ENCODE measurements around the gene SPIN4. TPM values are rescaled to one million over a fixed set of nuclear protein-coding genes. Genes with fewer than 3 reads are reported as not detected.

The SPIN4 gene
- total and polyA plus RNA-seq, 4 experiments from 2014 or later, result 0.52 to 4.2 (median 2.3) TPM

DNA sequence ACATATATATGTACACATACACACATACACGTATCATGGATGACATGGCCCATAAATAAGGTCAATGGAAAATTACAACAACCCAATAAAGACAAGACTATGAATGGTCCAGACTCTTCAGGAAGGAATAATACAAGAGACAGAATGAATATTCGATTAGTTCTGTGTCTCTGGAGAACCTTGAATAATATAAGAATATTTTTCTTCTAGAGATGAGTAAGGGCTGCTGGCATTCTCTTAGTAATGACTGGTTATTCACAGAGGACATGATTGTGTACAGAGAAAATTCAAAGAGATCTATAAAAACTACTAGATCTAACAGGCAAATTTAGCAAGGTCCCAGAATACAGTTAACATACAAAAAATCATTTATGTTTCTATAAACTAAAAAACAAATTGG lies 23.3 kb downstream of the SPIN4 start:
- H3K27ac Mint-ChIP-seq, result no peak overlapping the region
- no peak overlapping the region for H3K27ac ChIP-seq (ENCODE audit: low read depth, low read length)
- DNase-seq, result no peak
- H3K4me1 ChIP-seq (ENCODE audit: insufficient read depth, low read length), result no peaks in the 10 kb centered on the region
- H3K27me3 ChIP-seq (ENCODE audit: insufficient read depth, low read length), result no peaks in the 10 kb centered on the region
- no peaks in the 10 kb centered on the region for H3K27me3 Mint-ChIP-seq
- intact Hi-C loops (cut with micrococcal nuclease), result no loop called here
- H3K9me3 Mint-ChIP-seq, result peaks cover 0 to 1% (median 0%) of the 10 kb centered on the region in 8 donors
- no peak overlapping the region for H3K4me3 Mint-ChIP-seq
- ChIA-PET CTCF (ENCODE audit: partially characterized antibody) (no interaction called here), POLR2A (ENCODE audit: partially characterized antibody) (no interaction called here)
- no peaks in the 10 kb centered on the region for H3K9me3 ChIP-seq (ENCODE audit: control insufficient read depth in 1 of 2, low read length in 2 of 2)
- H3K36me3 Mint-ChIP-seq, result peaks cover 3 to 4% of the 10 kb centered on the region in 2 donors
- no peak overlapping the region for H3K4me3 ChIP-seq (ENCODE audit: low read length in 2 of 2)
- H3K4me1 Mint-ChIP-seq, result peaks cover 0 to 3% (median 1%) of the 10 kb centered on the region in 4 donors
- no peaks in the 10 kb centered on the region for H3K36me3 ChIP-seq (ENCODE audit: insufficient read depth, low read length)

DNA sequence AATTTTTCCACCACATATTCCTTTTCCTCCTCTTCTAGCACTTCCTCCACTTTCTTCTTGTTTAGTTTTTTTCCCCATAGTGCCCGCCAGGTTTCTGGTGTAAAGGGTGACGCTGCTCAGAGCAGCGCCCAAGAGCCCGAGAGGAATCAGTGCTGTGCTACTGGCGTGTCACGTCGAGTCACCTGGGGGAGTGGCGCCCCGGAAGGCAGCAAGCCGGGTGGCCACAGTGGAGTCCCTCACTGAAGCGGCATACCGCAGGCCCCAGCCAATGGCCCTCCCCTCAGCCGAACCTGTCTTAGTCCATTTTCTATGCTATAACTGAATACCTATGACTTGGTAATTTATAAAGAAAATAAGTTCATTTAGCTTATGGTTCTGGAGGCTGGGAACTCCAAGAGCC lies 51.5 kb downstream of the SPIN4 start:
- Mint-ChIP-seq H3K9me3 (peaks cover 0 to 26% (median 16%) of the 10 kb centered on the region in 8 donors), H3K27ac (no peak overlapping the region), H3K36me3 (peaks cover 0 to 1% of the 10 kb centered on the region in 2 donors), H3K4me1 (no peaks in the 10 kb centered on the region), H3K27me3 (no peaks in the 10 kb centered on the region), H3K4me3 (no peak overlapping the region)
- POLR2A ChIA-PET (ENCODE audit: partially characterized antibody), result no interaction called here
- no peak overlapping the region for H3K4me3 ChIP-seq (ENCODE audit: low read length in 2 of 2)
- DNase-seq, result no peak
- no peaks in the 10 kb centered on the region for H3K4me1 ChIP-seq (ENCODE audit: insufficient read depth, low read length)
- H3K27me3 ChIP-seq (ENCODE audit: insufficient read depth, low read length), result no peaks in the 10 kb centered on the region
- CTCF ChIA-PET (ENCODE audit: partially characterized antibody), result no interaction called here
- no peak overlapping the region for H3K27ac ChIP-seq (ENCODE audit: low read depth, low read length)
- H3K36me3 ChIP-seq (ENCODE audit: insufficient read depth, low read length), result no peaks in the 10 kb centered on the region
- intact Hi-C loops (cut with micrococcal nuclease), result no loop called here
- no peaks in the 10 kb centered on the region for H3K9me3 ChIP-seq (ENCODE audit: control insufficient read depth in 1 of 2, low read length in 2 of 2)
